Stimulated activated CD8-positive, alpha-beta memory T cell treated with anti-CD3 and anti-CD28 coated beads, Interleukin-4, amount 100 ng/mL, for 4 hours (primary cell): Measurements from ENCODE around the gene EML5.

Experiments used
- DNase-seq, 2 donors: peaks; one replicate each; pipeline ENCODE4 v3.0.0-alpha.2; 2020; ENCODE audit warnings: low read depth in 2 of 2, low spot score in 1 of 2

Gene EML5

GRCh38 chr14:88618476-88618875 lies 174.3 kb downstream of the EML5 start:
- no peak for DNase-seq

DNA sequence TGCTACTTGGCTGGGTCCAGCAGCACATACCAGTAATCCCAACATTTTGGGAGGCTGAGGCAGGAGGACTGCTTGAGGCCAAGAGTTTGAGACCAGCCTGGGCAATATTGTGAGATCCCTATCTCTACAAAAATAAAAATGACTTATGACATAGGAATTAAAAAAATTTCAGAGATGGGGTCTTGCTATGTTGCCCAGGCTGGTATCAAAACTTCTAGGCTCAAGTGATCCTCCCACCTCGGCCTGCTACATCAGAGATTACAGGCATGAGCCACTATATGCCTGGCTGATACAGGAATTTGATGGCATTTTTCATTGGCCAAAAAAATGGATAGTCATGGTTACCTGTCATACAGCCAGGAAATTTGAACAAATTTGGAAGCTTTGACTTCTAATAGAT lies 175.3 kb downstream of the EML5 start:
- DNase-seq = no peak

- no peak for DNase-seq
Observed at GRCh38 chr14:88616697-88617096, 176.1 kb downstream of the EML5 start.

- DNase-seq = no peak
Observed at GRCh38 chr14:88614218-88614907, 178.4 kb downstream of the EML5 start.

GRCh38 chr14:88613552-88614010 lies 179.2 kb downstream of the EML5 start:
- no peak for DNase-seq

GRCh38 chr14:88612981-88613380 lies 179.8 kb downstream of the EML5 start:
- no peak for DNase-seq

GRCh38 chr14:88611878-88612277 lies 180.9 kb downstream of the EML5 start:
- no peak for DNase-seq

DNA sequence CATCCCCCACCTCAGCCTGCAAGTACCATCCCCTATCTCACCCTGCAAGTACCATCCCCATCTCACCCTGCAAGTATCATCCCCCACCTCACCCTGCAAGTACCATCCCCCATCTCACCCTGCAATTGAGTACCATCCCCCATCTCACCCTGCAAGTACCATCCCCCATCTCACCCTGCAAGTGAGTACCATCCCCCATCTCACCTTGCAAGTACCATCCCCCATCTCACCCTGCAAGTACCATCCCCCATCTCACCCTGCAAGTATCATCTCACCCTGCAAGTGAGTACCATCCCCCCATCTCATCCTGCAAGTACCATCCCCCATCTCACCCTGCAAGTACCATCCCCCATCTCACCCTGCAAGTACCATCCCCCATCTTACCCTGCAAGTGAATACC lies 184.9 kb downstream of the EML5 start:
- DNase-seq = no peak

GRCh38 chr14:88605594-88605993 lies 187.2 kb downstream of the EML5 start:
- DNase-seq = no peak

DNA sequence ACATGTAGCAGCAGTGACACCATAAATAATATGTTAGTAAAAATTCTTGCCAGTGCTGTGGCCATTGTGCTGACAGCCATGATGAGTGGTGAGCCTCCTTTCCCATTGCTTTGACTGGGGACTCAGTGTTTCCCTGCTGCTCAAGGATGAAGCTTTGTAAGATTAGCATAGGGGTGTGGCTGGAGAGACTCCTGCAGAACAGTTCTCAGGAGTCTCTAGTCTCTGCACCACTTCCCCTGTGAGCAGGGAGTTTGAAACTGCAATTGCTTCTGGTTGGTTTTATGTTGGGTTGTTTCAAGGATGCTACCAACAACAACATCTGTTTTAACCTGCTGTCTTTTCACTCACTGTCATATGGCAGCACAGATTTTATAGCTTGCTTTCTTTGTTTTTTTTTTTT lies 188.5 kb downstream of the EML5 start:
- DNase-seq = no peak

- no peak for DNase-seq
Observed at GRCh38 chr14:88599761-88600439, 192.9 kb downstream of the EML5 start.

DNA sequence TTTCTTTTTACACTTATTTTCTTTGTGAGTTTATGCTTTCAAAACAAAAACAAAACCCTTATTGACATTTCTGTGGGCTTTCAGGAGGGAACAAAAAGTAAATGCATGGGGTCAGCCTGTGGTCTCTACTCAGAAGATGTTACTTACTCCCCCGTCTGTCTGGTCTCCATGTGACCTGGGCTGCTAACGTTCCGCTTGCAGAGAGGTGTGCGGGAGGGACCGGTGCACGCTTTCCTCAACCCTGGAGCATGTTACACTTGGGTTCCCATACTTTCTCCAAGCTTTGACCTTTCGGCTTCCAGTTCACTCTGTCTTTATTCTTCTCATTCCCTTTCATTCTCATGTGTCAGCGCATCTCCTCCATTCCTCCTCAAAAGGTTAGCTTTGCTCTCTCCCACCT lies 193.4 kb downstream of the EML5 start:
- DNase-seq = no peak

DNA sequence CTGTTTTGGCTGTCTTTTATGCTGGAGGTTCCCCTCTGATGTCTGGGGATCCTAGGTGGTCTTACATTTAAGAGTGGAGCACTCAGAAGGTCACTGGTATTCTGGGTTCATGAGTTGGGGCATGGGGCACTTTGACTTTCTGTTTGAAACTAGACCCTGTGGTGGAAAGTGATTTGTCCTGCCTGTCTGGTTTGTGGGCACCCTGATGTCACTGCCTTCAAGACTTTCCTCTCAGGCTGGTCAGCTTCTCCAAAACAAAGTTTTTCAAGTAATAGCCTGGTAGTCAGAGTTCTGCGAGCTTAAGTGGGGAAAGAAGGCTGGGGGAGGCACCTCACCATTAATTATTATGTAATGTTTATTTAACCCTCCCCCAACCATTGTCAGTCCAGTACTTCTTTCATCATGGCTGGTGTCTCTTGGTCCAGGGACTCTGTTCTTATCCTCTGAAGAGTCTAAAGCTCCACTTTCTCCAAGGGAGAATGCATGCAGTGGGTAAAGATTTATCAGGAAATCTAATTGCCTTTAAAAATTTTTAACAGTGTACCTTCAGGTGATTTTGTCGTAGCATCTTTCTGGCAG lies 194.6 kb downstream of the EML5 start:
- DNase-seq = no peak

DNA sequence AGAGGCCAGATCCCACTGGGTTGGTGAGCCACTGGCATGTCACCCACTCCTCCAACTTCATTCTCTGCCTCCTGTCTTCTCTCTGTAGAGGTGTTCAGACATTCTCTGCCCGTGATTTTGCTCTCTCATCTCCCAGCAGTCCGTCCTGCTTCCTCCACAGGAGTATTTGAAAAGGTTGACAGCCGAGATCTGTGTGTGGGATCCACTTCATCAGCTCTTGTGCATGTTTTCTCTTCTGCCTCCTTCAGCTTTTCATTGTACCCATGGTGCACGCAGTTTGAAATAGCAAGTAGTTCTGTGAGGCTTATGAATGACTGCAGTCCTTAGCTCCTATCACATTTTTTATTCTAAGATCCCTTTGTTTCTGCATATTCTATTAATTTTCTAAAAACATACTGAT lies 195.2 kb downstream of the EML5 start:
- no peak for DNase-seq

DNA sequence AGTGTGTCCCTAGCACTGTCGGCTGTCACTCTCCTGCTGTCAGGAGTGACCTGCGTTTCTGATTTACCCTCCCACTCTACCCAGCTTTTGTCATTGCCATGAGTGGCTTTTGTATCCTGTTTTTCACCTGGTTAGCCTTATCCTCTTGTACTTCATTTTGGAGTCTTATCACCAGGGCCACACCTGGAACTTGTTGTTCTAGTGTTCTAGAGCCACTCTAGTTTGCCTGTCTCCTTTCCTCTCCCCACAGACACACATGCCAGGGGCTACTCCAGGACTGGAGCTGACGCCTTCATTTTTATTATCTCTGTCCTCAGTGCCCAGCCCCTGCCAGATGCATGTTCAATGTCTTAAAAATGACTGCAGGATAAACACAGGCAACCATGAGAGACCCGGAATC lies 195.7 kb downstream of the EML5 start:
- DNase-seq = no peak

DNA sequence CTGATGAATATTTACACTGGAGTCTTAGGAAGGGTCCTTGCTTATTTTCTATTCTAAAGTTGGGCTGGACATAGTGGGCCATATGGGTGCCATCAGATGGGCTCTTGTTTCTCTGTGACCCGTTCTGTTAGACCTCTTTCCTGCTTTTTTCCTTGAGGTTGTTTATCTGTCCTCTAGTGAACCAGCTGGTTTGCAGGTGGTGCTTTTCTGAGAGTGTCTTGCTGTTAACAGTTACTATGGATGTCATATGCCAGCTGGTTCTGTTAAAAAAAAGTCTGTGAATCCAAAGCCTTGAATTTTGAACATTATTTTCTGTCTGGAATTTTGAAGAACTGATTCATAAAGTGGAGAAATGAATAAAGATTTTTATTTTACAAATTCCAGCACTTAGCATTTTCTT lies 200.7 kb downstream of the EML5 start:
- no peak for DNase-seq

DNA sequence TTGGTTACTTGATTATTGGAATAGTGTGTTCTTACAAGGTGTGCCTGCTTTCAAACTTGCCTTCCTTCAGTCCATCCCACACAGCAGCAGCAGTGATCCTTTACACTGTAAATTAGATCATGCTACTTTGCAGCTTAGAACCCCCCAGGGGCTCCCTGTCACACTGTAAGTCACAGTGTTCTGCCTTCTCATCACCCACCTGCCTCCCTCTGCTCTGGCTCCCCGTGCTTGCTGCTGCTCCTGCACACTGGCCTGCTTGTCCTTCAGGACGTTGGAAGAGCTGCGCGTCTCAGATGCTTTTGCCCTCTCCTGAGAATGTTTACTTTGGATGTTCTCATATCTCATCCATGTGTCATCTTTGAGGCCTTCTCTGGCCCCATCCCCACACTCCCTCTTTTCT lies 202.6 kb downstream of the EML5 start:
- DNase-seq = no peak

DNA sequence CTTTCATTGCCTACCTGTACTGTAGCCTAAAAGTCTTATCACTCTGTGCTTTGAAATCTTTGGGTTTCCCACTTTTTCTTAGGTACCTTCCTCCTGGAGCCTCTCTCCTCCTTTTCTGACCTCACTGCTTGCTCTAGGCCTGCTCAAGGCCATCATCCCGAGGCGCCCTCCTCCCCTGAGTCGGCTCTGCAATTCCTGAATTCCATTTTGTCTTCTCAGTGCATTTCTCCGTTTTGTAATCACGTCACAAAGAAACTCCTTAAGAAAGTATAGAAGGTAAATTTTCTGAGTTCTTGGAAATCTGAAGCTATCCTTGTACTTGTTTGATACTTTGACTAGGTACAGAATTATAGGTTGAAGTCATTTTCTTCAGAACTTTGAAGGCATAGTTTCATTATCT lies 204.7 kb downstream of the EML5 start:
- DNase-seq = no peak

DNA sequence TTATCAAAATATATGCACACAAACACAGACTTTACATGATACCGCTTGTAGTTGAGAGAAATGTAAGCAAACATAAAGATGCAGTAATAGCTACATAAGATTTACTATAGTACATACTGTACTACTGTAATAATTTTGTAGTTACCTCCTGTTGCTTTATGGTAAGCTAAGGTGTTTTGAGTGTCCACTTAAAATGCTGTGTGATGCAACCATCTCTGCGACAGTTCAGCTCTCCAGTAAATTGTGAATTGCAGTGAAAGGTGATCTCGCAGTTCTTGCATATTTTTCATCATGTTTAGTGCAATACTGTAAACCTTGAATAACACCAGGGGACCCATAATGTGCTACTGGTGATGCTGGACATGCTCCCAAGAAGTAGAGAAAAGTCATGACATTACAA lies 208.3 kb downstream of the EML5 start:
- DNase-seq = no peak

DNA sequence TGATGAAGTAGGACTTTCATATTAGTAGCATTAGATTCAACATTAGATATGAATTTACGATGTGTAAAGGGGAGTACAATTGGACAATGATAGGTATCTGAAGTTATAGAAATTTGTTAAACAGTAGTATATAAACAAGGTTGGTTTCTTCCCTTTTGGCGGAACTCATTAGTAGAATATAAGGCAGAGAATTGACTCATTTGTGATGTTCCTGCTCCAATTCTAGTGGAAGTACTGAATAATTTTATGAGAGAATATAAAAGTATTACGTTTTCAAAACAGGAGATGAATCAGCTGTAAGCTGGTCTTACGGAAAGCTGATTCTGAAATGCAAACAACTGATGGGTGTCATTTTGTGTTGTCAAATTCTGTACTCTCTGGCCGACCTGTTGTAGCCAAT lies 216.5 kb downstream of the EML5 start:
- no peak for DNase-seq

- no peak for DNase-seq
Observed at GRCh38 chr14:88572117-88572516, 220.6 kb downstream of the EML5 start.

- DNase-seq = no peak
Observed at GRCh38 chr14:88568196-88568595, 224.6 kb downstream of the EML5 start.

GRCh38 chr14:88565427-88565826 lies 227.3 kb downstream of the EML5 start:
- DNase-seq = no peak
